MCF 10A (cell line): Measurements from ENCODE around the gene HHIP. TPM values are rescaled to one million over a fixed set of nuclear protein-coding genes. Genes with fewer than 3 reads are reported as not detected.

Experiments used
- BruUV-seq: library from RNA; stranded (reverse); fragments of 400-500 nt; replicated peaks from 2 replicates; lab custom pipeline; 2021; lab: Mats Ljungman, UMichigan
- CTCF ChIA-PET: fragments of 300-600 bp; sonication (Branson Sonifier 250); formaldehyde crosslinking; extraction: SDS; loops from one replicate; lab custom pipeline; 2021; ENCODE audit warnings: antibody characterized with exemption, inconsistent platforms; lab: Yijun Ruan, JAX
- POLR2A ChIA-PET: fragments of 300-600, 350-650 bp; sonication (Branson Sonifier 250); formaldehyde crosslinking; extraction: SDS; loops from one replicate; lab custom pipeline; 2020; ENCODE audit warnings: antibody characterized with exemption, inconsistent platforms; lab: Yijun Ruan, JAX
- DNase-seq: peaks from one replicate; pipeline ENCODE4 v3.0.0-alpha.2; 2018; ENCODE audit not compliant: unreplicated experiment
- H3K27ac Mint-ChIP-seq: one replicate; pipeline ENCODE4 v1.8.0; 2022; ENCODE audit warnings: mild to moderate bottlenecking, low read depth, mixed read lengths; ENCODE audit not compliant: unreplicated experiment
- H3K27me3 Mint-ChIP-seq: one replicate; pipeline ENCODE4 v1.8.0; 2022; ENCODE audit warnings: mixed read lengths; ENCODE audit not compliant: insufficient read depth, unreplicated experiment
- H3K36me3 Mint-ChIP-seq: one replicate; pipeline ENCODE4 v1.8.0; 2022; ENCODE audit warnings: mild to moderate bottlenecking, moderate library complexity, mixed read lengths; ENCODE audit not compliant: insufficient read depth, unreplicated experiment
- H3K4me1 Mint-ChIP-seq: one replicate; pipeline ENCODE4 v1.8.0; 2022; ENCODE audit warnings: mixed read lengths; ENCODE audit not compliant: insufficient read depth, unreplicated experiment
- H3K4me3 Mint-ChIP-seq: one replicate; pipeline ENCODE4 v1.8.0; 2022; ENCODE audit warnings: mild to moderate bottlenecking, moderate library complexity, mixed read lengths; ENCODE audit not compliant: unreplicated experiment
- H3K9me3 Mint-ChIP-seq: one replicate; pipeline ENCODE4 v1.8.0; 2022; ENCODE audit warnings: mixed read lengths; ENCODE audit not compliant: unreplicated experiment
- CTCF ChIP-seq: fragments of 200-600 bp; IDR thresholded peaks from one replicate; pipeline ENCODE4 v1.8.0; 2022; ENCODE audit warnings: antibody characterized with exemption, mild to moderate bottlenecking; ENCODE audit not compliant: unreplicated experiment
- intact Hi-C: fragments of 100-400 bp; cut with micrococcal nuclease; formaldehyde crosslinking; loops from 2 replicates; pipeline ENCODE4 v1.14.1; 2022
- total RNA-seq: library from RNA; stranded (reverse); gene quantifications from 2 replicates; pipeline ENCODE4 v1.2.3, GENCODE V29; 2022

Gene HHIP
- total RNA-seq, 1 experiment from 2014 or later: 0.12 TPM

DNA sequence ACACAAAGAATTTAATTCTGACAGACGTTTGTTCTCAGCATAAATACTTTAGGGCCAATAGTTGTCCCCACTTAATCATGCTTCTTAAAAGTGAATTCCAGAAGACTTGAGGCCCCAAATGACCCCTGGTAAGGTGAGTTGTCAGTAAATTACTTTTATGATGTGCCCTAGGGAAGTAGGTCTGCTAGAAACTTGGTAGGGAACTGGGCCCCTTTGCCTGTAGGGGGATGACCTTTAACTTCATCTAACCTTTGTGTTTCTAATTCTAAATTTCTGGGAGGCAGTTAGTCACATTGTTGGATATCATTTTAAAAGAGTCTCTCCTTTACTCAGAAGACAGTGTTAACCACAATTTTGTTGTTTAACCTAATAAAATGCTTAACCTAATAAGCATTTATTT lies 28.8 kb downstream of the HHIP start:
- no peaks in the 10 kb centered on the region for H3K4me1 Mint-ChIP-seq
- no peaks in the 10 kb centered on the region for H3K36me3 Mint-ChIP-seq
- H3K27me3 Mint-ChIP-seq: no peaks in the 10 kb centered on the region
- no TSS peak for BruUV-seq
- H3K9me3 Mint-ChIP-seq: no peaks in the 10 kb centered on the region
- no peak overlapping the region for H3K27ac Mint-ChIP-seq
- ChIA-PET CTCF (no interaction called here), POLR2A (no interaction called here)
- H3K4me3 Mint-ChIP-seq: no peak overlapping the region
- no peak for DNase-seq
- TF ChIP-seq CTCF: no peak
- intact Hi-C loops: no loop called here

GRCh38 chr4:144681806-144682205 lies 35.9 kb downstream of the HHIP start:
- BruUV-seq: no TSS peak
- DNase-seq: no peak
- Mint-ChIP-seq H3K36me3 (no peaks in the 10 kb centered on the region), H3K9me3 (no peaks in the 10 kb centered on the region), H3K4me1 (no peaks in the 10 kb centered on the region), H3K27me3 (no peaks in the 10 kb centered on the region), H3K4me3 (no peak overlapping the region), H3K27ac (no peak overlapping the region)
- ChIA-PET POLR2A (no interaction called here), CTCF (no interaction called here)
- no peak for TF ChIP-seq CTCF
- intact Hi-C loops: no loop called here

DNA sequence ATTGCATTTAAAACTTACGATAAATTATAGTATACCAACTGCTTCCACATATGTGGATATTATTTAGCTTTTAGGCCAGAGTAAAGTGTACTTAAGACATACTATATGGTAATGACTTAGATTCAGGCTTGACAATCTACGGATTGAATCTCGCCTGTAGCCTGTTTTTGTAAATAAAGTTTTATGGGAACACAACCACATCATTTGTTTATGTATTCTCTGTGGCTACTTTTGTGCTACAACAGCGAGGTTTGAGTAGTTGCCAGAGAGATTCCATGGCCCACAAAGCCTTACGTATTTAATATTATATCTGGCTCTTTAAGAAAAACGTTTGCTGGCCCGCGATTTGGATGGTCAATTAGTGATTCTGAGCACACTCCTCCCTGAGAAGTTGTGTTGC lies 37.6 kb downstream of the HHIP start:
- POLR2A ChIA-PET: no interaction called here
- BruUV-seq: no TSS peak
- H3K27me3 Mint-ChIP-seq: no peaks in the 10 kb centered on the region
- no peak for DNase-seq
- no peaks in the 10 kb centered on the region for H3K4me1 Mint-ChIP-seq
- intact Hi-C loops: no loop called here
- H3K4me3 Mint-ChIP-seq: no peak overlapping the region
- TF ChIP-seq CTCF: no peak
- no peaks in the 10 kb centered on the region for H3K9me3 Mint-ChIP-seq
- no peak overlapping the region for H3K27ac Mint-ChIP-seq
- H3K36me3 Mint-ChIP-seq: no peaks in the 10 kb centered on the region
- CTCF ChIA-PET: no interaction called here

DNA sequence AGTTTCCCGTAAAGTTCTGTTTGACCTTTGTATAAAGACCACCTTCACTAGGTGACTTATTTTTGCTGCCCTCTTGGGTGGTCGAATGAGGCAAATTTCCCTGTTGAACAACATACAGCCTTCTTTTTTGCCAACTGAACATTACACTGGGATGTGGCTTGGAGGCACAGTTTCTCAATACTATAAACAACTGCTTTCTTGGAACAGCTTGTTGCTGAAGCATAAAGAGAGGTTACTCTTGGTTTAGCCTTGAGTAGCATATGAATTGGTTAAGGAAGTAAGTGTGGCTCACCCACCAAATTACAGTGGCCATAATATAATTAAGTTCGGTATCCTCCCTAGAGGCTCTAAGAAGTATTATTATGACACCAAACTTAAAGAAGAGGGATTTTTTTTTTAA lies 40.0 kb downstream of the HHIP start:
- CTCF ChIA-PET: interaction anchor here (0.6 kb wide), 1 partner anchor 61 kb away, joined by 3 read pairs; no protein-coding TSS in a partner anchor
- Mint-ChIP-seq H3K9me3 (no peaks in the 10 kb centered on the region), H3K27me3 (no peaks in the 10 kb centered on the region), H3K4me3 (no peak overlapping the region), H3K36me3 (no peaks in the 10 kb centered on the region), H3K4me1 (no peaks in the 10 kb centered on the region), H3K27ac (no peak overlapping the region)
- TF ChIP-seq CTCF: no peak
- no TSS peak for BruUV-seq
- no peak for DNase-seq
- POLR2A ChIA-PET: no interaction called here
- intact Hi-C loops: no loop called here
